Stimulated activated CD4-positive, alpha-beta T cell treated with anti-CD3 and anti-CD28 coated beads, Interleukin-1b, Interleukin-23, amount 100 ng/mL, for 1 hour (primary cell): Measurements from ENCODE around the gene SLC19A2.

Experiments used
- DNase-seq, 2 donors: peaks; one replicate each; pipeline ENCODE4 v3.0.0-alpha.2; 2020; ENCODE audit warnings: low read depth in 2 of 2

Gene SLC19A2

DNA sequence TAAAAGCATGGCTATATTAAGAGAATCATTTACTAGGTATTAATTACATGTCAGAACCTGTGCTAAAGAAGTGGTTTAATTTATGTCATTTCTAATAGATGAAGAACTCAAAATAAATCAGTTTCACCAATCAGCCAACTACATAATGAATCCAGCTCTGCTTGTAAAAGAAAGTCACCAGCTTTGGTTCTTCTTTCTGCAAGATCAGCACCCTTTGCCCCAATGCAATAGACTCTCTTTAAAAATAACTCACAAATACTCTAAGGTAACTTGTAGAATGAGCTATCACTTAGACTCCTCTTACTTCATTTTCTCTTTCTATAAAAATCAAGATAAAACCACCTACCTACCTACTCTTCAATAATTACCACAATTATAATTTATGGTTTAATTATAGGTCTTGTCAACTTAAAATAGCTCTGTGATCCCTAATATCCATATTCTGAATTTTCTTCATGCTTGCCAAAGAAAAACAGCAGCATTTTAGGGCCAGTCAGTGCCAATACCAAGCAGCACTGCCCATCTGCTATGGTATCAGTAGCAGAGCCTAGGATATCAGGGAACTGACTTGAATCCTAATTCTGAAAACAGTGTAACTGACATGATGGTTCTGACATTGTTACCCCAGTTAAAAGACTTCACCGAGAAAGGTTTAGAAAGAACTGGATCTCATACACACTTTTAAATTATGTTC, 11.3 kb downstream of the SLC19A2 start:
- DNase-seq: no peak

DNA sequence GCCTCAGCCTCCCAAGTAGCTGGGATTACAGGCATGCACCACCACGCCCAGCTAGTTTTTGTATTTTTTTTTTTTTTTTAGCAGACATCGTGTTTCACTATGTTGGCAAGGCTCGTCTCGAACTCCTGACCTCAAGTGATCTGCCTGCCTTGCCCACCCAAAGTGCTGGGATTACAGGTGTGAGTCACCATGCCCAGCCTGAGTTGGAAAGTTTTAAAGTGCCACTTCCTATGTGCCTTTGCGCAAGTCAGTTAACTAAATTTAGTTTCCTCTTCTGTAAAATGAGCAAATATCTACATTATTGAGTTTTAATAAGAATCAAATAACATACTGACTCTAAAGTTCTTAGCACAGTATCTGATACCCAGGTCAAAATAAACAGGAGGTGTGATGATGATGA, 12.4 kb downstream of the SLC19A2 start:
- no peak for DNase-seq

DNA sequence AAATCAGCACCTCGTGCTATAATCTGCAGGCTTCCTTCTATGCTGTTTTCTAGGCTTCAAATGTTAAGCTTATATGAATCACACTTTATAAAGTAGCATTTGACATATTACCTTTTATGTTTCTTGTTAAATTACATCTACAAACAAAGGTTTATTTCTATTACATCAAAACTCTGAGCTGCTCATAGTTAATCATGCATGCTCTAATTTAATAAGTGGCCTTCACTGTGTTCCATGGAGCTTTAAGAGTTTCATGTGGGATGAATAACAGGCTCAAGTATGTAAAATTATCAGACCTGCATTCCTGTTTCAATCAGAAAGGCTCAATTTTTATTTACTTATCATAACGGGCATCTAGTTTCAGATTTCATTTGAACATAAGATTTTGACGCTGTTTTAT, 13.0 kb downstream of the SLC19A2 start:
- DNase-seq: no peak

DNA sequence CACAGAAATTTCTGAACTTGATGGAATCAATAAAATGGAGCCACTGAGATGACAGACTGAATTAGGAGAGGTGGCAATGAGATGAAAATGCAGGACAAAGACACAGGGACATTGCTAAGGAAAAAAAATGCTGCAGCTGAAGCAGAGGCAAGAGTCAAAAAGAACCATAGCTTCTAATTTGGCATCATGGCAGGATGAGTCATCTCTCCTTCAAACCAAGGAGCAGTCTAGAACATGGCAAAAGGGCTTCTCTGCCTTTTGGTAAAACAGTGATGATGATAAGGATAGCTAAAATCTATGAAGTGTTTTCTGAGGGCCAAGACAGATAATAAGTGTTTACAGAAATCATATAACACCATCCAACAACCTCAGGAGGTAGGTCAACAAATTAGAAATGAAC, 16.8 kb downstream of the SLC19A2 start:
- DNase-seq: no peak

DNA sequence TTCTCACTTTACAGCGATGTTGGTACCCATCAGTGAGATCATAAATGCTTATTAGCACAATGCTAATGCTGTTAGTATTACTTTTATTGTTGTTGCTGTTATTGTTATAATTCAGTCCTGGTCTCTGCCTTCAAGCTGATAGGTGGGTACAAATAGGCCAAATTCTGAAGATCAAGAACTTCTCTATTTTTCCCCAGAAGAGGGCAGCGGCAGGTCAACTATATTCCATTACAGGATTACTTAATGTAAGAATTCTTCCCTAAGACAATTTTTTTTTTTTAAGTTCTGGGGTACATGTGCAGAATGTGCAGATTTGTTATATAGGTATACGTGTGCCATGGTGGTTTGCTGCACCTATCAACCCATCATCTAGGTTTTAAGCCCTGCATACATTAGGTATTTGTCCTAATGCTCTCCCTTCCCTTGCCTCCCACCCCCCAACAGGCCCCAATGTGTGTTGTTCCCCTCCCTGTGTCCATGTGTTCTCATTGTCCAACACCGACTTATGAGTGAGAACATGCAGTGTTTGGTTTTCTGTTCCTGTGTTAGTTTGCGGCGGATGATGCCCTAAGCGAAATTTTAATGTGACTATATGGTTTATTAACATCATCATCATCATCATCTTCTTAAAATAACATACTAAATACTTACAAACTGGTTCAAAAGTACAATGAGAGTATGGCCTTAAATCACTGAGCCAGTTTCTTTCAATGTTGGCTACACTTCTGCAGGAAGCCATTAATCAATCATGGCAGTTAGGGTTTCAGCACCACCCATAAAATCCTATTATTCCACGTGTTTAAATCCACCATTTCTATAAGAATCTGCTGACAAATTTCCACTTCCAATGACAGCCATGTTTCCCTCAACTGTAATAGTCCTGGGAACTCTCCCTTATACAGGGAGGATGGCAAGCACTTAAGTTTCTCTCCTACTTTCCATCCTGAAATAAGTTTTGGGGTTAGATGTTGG, 19.2 kb downstream of the SLC19A2 start:
- DNase-seq: no peak

DNA sequence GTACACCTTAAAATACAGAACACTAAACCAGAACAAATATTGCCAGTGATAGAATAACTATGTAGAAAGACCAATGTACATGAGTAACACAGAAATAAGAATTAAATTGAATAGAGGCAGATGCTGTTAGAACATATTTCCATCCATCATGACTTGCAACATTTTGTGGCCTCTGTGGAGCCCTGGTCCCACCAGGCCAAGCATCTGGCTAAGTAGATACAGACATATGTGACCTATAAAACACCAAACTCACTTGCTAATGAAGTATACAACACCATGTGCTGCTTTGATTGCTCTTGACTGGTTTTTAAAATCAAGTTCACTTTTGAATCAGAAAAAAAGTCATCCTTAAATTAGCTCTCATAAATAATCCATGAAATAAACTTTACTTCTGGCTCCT, 20.5 kb downstream of the SLC19A2 start:
- DNase-seq: no peak

DNA sequence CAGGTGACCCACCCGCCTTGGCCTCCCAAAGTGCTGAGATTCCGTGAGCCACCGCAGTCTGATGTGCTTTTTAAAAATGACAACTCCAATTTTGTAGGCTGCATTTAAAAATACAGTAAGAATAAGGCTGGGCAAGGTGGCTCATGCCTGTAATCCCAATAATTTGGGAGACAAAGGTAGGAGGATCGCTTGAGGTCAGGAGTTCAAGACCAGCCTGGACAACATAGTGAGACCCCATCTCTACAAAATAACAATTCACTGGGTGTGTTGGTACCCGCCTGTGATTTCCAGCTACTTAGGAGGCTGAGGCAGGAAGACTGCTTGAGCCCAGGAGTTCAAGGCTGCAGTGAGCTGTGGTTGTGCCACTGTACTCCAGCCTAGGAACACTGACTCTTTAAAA, 23.4 kb downstream of the SLC19A2 start:
- DNase-seq: no peak

DNA sequence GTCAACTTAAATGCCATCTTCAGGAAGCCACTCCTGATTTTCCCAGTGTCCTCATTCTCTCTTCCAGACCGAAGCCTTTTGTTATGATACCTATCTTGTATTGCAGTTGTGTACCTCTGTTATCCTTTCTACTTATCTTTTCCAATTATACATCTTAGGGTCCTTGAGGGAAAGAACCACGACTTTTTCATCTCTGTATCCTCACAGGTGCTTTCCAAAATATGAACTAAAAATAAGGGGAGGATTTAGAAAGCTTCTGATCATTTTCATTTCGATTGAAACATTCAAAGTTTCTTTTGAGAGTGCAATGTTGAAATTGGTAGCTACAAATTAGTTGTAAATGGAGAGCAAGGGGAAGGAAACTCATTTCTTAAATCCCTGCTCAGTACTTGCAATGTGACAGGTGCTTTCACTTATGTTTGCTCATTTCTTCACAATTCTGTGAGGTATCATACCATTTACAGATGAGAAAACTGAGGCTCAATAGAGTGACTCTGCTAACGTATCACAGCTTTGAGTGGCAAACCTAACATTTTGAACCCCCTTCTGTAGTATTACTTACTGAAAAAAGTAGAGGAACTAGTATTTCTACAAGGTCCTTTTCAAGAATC, 24.2 kb downstream of the SLC19A2 start:
- DNase-seq: no peak

DNA sequence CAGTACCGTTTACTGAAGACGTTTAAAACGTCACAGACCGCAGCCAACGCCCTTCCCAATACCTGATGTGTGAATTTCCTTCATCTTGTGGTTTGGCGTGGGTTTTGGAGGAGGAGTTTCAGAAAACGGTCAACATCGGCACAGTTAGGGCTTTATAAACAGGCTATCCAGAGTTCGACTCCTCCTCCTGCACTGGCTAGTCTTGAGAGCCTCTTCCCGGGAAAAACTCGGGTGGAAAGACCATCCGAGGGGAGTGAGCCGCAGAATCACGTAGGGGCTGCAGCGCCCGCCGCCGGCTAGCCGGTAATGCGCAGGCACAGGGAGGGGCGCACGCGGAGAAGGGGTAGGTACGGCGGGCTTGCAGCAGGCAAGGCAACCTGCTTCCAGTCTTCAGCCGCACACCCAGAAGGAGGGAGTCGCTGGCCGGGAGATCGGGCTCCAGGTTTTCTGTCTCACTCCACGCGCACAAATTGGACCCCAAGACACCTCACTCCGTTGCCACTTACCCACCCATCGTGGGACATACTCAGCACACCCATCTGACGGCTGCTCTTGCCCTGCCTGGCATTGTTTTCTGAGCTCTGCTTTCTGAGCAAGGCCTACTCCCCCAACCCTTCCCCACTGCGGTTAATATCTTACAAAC, 25.4 kb downstream of the SLC19A2 start:
- no peak for DNase-seq

DNA sequence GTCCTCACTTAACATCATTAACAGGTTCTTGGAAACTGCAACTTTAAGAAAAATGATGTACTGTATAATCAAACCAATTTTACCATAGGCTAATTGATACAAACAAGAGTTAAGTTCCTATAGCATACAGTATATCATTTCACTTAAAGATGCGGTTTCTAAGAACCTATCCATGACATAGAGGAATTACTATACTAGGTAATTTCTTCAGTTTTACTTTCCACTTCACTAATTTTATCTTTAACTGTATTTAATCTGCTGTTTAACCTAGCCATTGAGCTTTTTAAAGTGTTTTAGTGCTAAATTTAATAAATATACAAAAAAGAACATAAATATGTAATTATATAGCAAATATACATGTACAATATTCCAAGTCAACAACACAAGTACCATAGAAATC, 28.3 kb downstream of the SLC19A2 start:
- DNase-seq: no peak

DNA sequence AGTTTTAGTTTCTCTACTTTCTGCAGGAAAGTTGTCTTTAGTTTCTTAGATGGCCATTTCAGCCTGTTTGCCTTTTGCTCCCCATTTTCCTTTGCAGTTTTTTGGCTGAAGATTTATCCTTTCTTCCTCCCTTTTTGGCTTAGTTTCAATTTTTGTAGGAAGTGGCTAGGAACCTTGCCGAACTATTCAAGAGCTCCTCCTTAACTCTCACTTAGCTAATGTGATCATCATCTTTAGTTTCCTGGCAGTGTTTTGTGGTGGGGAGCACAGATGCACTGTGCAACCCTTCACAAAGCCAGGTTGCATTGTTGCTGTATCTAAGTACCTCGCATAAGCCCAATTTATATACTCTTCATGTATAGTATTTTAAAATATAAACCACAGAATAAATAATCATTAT, 29.7 kb downstream of the SLC19A2 start:
- DNase-seq: no peak

DNA sequence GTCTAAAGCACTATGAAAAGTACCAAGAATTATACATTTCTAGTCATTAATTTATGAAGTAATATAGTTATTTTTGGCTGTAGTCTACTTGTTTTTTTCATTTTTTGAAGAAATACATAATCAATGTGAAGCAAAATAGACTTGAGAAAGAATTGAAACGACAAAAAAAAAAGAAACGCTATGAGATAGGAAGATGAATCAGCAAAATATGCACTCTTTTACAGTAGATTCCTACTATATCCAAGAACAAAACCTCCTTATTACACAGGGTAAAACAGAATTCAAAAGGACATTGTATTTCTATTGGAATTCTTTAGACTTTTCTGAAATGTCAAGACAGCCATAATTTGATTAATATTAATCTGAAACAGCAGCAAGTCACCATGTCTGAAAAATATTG, 32.8 kb downstream of the SLC19A2 start:
- no peak for DNase-seq

DNA sequence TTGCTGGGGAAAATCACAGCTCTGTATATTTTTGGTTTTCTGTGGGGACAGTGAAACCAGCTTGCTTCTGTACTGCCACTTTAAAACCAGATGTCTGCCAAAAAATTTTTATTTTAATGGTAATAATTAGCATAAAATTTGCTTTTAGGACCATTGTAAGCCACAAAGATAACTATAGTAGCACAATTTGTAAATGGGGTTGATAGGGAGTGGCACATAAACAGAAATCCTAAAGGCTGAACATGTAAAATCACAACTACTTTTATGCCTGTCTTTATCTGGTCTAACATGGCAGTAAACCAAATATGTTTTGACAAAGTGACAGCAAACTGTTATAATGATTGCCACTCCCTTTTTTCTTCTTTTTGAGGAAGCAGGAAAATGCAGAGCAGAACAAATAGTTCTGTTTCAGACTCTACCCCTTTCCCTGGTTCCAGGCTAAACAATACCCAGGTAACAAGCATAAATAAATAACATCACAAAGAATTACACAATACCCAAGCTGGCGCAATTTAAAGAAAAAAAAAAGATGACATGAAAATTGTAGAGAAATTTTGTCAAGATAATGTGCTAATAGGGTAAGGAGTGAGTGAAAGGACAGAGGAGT, 34.4 kb downstream of the SLC19A2 start:
- DNase-seq: no peak

DNA sequence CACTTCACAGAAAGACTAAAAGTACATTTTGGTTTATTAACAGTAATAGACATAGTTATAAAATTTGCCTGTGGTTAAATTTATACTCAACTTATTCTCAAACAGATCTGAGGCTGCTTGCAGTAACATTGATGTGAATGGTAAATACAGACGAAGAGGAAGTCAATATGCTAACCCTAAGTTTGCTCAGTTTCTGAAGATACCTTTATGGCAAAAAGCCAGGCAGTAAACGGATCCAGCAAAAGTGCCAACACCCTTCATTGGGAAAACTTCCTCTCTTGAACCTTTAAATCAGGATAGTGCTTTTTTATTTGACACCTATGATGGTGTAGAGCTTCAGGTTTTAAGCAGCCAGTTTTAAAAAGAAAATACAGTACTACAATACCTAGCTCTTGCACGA, 41.8 kb downstream of the SLC19A2 start:
- DNase-seq: no peak

DNA sequence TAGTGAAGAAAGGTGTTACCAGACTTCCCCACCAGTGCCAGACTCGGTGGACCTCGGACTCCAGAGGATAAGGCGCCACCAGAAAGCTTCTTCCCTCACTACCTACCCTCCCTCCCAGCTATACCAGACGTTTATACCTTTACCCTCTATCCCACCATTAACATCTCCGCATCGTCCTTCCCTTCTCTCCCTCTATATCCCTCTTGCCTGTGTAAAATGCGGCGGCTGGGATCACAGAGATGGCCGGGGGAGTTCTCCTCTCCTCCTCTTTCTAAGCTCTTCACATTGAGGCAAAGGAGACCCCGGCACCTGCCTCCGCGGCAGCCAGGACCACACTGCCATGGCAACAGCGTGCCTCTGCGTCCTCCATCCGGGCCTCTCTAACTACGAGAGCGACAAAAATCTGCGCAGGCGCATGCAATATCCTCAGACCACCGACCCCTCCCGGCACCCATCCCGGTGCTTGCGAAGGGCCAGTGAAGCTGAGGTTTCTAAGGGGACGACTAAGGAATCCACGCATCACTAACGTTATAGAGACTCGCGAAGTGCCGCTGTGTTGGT, 58.6 kb downstream of the SLC19A2 start, which contains the start of gene CCDC181:
Gene CCDC181, minus strand, starts transcription at position 394 of the 561 bp plus-strand sequence. CDS start 2,547 bp downstream, outside the sequence.
- peak in 1 of 2 donors; percentile 8 for DNase-seq

DNA sequence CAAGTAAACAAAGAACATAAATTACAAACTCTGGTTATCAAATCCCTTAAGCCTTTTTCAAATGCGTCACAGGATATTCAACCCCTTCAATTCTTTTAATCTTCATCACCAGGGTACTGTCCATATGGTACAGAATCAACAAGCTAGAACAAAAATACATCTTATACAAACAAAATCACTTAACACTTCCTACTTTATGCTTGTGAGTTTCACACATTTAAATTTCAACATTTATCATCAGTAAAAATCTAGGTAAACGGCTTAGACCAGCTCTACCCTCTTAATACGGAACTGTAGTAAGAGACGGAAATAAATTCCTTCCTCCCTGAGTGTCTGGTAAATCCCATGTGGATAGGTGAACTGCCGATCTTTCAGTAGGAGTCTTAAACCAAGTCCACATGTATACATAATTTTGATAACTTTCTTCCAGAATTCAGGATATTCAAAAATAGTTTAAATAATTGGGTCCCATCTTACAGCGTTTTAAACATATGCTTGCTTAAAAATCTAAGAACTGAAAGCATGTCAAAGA, 59.5 kb downstream of the SLC19A2 start:
- no peak for DNase-seq

DNA sequence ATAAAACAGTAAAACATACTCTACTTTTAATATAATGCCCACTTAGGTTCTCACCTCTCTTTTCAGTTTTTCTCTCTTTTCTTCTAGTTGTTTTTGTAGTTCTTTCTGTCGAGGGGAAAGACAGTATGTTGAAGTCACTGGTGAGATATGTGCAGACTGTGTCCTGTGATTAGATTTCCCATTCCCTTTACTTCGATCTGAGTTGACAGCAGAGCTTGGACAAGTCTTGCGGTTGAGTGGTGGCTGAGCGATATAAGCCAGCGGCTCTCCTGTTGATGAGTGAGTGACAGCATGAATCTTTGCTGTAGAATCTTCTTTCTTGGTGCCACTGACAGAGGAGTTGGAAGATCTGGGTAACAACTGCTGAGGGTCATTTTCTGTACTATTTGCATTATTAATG, 64.4 kb downstream of the SLC19A2 start:
- no peak for DNase-seq

DNA sequence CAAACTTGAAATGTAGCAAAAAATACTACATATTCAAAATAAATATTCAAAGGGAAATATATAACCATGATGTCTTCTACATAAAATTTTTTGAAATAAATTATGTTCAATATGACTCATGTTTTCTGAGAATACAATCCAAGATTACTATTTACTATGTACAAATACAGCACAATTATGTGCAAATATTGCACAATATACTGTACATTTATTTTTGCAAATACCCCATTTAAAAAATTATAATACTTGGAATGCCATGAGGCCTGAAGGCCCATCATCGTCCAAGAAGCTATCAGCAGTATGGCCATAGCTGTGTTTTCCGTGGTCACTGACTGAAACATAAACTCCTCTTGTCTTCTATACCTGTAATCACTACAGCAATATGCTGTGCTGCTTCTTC, 70.8 kb downstream of the SLC19A2 start:
- no peak for DNase-seq
